Ovary (tissue), 3 donors: ENCODE measurements around the gene LCT.

Experiments
- CTCF ChIP-seq, 3 donors: fragments of 450-650 bp in 2 of 3; fragments of 200-600 bp in 1 of 3; IDR thresholded peaks; one replicate each; pipeline versions ENCODE4 v1.5.1 to v1.8.0; 2016 to 2022; ENCODE audit warnings: antibody characterized with exemption in 3 of 3, mild to moderate bottlenecking in 1 of 3
- EP300 ChIP-seq: sonication (generic); formaldehyde crosslinking; IDR thresholded peaks from one replicate; pipeline ENCODE4 v1.6.1; 2017; ENCODE audit warnings: antibody characterized with exemption
- POLR2A ChIP-seq: fragments of 450-650 bp; IDR thresholded peaks from one replicate; pipeline ENCODE4 v1.6.1; 2017; ENCODE audit warnings: antibody characterized with exemption, mild to moderate bottlenecking, moderate library complexity
- donor health status: DM: no; HTN: no; CAD: no.

GRCh38 chr2:135796606-135797005, 40.4 kb downstream of the LCT start:
- TF ChIP-seq CTCF (IDR thresholded peaks at IDR 0.05) (no peak), POLR2A (no peak), EP300 (no peak)
